ENCODE measurements around the gene CARMIL3.

The CARMIL3 gene

GRCh38 chr14:24064091-24064795 lies 12.4 kb downstream of the CARMIL3 start:
- no peak for DNase-seq

DNA sequence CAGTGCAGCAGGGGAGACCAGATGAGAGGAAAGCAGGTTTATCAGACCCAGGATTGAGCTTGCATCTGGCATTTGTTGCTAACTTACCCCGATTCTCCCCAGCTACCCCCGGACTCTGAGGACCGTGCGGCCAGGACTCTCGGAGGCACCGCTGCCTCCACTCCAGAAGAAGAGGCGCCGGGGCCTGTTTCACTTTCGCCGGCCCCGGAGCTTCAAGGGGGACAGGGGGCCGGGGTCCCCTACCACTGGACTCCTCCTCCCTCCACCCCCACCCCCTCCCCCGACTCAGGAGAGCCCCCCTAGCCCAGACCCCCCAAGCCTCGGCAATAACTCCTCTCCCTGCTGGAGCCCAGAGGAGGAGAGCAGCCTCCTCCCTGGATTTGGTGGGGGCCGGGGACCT lies 13.0 kb downstream of the CARMIL3 start:
- no peak for DNase-seq

DNA sequence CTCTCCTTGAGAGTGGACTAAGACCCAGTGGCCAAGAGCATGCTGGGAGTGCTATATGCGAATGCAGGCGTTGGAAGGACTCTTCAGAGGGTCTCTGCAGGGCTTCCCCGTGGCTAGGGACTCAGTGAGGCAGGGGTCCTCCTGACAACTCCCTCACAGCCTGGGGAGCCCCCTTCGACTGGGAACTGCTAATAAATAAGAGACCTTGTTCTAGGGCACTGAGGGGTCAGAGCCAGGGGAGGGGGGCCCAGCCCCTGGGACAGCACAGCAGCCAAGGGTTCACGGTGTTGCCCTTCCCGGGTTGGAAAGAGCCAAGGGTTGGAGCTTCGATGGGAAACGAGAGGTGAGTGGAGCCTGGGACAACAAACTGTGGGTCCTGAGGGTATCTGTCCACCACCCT lies 13.6 kb downstream of the CARMIL3 start:
- DNase-seq = no peak

GRCh38 chr14:24066496-24067132 lies 14.8 kb downstream of the CARMIL3 start:
- DNase-seq = no peak

- no peak for DNase-seq
Observed at GRCh38 chr14:24067133-24068082, 15.6 kb downstream of the CARMIL3 start.

DNA sequence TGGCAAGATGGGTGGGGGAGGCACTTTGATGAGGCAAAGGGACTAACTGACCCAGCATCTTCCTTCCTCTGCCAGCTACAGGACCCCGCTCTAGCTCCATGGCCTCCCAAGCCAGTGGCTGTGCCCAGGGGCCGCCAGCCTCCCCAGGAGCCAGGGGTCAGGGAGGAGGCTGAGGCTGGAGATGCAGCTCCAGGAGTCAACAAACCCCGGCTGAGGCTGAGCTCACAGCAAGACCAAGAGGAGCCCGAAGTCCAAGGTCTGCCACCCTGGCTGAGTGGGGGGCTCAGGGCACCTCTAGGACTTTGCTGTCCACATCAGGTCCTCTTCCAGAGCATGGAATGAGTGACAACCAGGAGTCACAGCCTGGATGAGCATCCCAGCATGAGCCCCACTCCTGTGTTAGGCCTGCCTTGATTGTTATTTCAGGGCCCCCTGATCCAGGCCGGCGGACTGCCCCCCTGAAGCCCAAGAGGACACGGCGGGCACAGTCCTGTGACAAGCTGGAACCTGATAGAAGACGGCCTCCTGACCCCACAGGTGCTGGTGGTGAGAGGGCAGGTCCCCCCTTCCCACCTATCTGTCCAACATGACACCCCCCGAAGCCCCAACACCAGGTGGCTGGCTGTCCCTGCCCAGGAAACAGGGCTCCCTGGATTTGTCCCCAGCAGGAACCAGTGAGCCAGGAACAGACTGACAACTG lies 17.1 kb downstream of the CARMIL3 start:
- DNase-seq = no peak

DNA sequence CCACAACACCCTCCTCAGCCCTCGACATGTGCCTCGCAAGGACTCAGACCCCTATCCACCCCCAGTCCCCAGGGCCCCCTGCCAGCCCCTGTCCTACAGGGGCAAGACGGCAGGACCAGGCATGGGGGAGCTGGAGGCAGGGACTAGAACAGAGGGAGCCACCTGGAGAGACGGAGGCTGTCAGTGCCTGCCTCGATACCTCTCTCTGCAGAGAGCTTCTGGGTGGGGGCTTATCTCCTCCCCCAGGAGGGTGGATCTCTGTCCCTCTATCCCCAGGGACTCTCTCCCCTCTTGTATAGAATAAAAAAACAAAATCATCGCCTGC lies 17.6 kb downstream of the CARMIL3 start:
- no peak for DNase-seq

- no peak for DNase-seq
Observed at GRCh38 chr14:24070285-24071143, 18.7 kb downstream of the CARMIL3 start.

DNA sequence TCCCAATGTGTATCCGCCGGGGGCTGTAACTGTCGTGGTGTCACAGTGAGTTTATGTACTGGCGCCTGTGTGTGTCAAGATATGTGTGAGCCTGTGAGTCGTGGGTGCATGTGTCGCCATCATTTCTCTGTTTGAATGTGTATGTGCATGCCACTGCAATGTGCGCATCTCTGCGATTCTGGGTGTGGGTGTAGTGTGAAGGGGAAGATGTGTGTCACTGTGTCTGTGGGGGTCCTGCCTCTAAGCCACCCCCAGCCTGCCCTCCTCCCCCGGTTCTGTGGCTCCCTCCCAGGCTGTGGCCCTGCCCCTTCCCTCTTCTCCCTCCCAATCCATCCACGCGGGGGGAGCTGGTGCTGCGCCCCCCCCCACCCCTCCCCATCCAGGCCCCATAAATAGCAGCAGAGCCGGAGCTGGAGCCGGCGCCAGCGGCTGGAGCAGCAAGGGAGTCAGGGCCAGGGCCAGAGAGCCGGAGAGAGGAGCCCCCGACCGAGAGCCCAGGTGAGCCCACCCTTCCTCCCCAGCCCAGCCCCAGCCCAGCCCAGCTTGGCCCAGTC lies 19.4 kb downstream of the CARMIL3 start, which contains the start of gene CPNE6:
Gene CPNE6, plus strand, starts transcription at position 419 of the 554 bp plus-strand sequence. CDS start 1,375 bp downstream, outside the sequence.
- DNase-seq = no peak

- no peak for DNase-seq
Observed at GRCh38 chr14:24071836-24072430, 20.1 kb downstream of the CARMIL3 start.

GRCh38 chr14:24072436-24072835 lies 20.6 kb downstream of the CARMIL3 start:
- no peak for DNase-seq

DNA sequence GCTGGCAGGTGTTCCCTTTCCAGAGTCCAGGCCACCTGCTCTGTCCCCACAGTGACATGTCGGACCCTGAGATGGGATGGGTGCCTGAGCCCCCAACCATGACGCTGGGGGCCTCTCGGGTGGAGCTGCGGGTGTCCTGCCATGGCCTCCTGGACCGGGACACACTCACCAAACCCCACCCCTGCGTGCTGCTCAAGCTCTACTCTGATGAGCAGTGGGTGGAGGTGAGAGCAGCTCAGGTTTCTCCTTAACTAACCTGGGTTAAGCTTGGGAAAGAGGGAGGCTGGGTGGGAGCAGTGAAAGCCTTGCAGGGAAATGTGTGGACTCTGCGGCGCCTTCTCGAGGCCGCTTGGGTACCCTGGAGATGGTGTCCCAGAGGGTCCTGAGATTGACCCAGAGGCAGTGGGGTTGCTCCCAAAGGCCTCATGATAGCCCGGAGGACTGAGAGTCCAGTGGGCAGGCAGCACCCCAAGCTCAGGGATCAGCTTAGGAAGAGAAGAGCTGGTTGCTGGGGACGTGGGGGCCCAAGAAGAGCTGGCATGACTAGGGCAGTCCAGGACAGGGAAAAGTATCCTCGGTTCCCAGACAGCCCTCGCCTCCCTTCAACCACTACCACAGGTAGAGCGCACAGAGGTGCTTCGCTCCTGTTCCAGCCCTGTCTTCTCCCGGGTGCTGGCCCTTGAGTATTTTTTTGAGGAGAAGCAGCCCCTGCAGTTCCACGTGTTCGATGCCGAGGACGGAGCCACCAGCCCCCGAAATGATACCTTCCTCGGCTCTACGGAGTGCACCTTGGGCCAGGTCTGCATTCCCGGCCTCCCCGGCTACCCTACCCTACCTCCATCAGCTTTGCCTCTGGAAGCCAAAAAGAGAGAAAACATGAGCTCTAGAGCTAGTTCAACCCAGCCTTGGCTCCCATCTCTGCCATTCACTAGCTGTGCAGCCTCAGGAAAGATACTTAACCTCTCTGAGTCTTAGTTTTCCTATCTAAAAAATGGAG lies 21.4 kb downstream of the CARMIL3 start:
- no peak for DNase-seq

DNA sequence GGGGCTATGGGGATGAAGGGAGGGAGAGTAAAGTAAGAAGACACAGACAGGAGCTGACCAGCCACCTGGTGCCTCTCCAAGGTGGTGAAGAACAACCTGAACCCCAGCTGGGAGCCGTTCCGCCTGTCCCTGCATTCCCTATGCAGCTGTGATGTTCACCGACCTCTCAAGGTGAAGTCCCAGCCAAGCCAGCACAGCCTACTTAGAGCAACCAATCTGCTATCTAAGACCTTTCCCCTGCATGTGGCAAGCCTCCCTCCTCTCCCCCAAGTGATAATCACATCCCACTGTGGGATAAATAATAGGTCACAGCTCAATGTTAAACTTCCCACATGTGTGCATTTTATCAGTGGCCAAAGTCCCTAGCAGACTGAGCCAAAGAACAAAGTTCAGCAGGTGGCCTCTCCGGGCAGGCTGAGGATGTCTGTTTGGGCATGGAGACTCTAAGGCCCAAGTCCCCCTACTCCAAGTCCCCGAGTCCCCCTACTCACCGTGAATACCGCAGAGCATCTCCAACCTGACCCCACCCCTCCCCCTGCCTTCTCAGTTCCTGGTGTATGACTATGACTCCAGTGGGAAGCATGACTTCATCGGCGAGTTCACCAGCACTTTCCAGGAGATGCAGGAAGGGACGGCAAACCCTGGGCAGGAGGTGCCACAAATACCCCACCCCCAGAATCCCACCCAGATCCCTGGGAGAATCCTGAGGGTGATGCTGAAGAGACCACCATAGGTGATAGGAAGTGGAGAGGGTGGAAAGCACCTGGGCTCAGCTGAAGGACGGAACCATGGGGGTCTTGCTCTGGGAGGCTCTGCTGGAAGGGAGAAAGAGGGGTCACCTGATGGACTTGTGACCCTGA lies 23.0 kb downstream of the CARMIL3 start:
- no peak for DNase-seq

GRCh38 chr14:24075485-24076301 lies 23.9 kb downstream of the CARMIL3 start:
- DNase-seq = no peak

- DNase-seq = no peak
Observed at GRCh38 chr14:24076302-24076601, 24.4 kb downstream of the CARMIL3 start.

GRCh38 chr14:24077086-24077485 lies 25.3 kb downstream of the CARMIL3 start:
- DNase-seq = no peak

- no peak for DNase-seq
Observed at GRCh38 chr14:24078146-24078545, 26.3 kb downstream of the CARMIL3 start.

DNA sequence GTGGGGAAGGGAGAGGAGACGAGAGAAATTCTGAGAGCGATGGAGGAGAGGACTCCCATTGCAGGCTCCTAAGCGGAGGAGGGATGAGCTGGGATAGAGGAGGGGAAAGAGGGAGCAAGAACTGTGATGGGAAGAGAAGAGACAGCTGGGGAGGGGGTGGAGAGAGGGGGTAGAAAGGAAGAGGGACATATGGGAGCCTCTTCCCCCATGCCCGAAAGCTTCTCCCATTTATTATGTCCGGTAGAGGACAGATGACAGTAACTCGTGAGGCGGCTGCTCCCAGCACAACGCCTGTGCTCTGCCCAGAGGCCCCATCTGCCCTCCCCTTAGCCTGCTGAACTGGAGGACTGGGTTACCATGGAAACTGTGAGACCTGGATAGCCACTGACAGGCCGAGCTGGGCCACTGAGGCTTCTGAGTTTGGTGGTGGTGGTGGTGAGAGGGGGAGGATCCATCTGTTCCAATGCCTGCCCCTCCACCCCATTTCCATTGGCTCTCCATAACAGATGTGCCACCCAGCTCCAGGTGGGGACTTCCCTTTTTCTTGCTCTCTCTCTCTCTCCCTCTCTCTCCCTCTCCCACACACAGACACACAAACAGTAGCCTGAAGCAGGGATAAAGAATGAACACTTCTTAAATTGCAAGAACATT lies 27.8 kb downstream of the CARMIL3 start:
- DNase-seq = no peak

Data from effector CD4-positive, alpha-beta T cell (primary cell).